HG03565 (cell line): ENCODE measurements around the gene C2orf72.
"Not testable (repeated sequence)": the region's sequence is repeated elsewhere in the genome, so short reads cannot be mapped to it uniquely, and the experiment has no call there.

ENCODE experiments used
- ATAC-seq: cut with Tn5 transposase; IDR thresholded peaks from one replicate; pipeline ENCODE4 v1.9.1; 2021; ENCODE audit warnings: mild to moderate bottlenecking, moderate library complexity; ENCODE audit not compliant: unreplicated experiment

Gene C2orf72

GRCh38 chr2:231067531-231067930 lies 30.2 kb downstream of the C2orf72 start:
- ATAC-seq, result not testable (repeated sequence)

GRCh38 chr2:231068525-231069222 lies 31.4 kb downstream of the C2orf72 start:
- ATAC-seq, result no peak

GRCh38 chr2:231069379-231070054 lies 32.2 kb downstream of the C2orf72 start:
- no peak for ATAC-seq

- no peak for ATAC-seq
Observed at GRCh38 chr2:231084565-231084964, 47.2 kb downstream of the C2orf72 start.

GRCh38 chr2:231088754-231089153 lies 51.4 kb downstream of the C2orf72 start:
- ATAC-seq, result no peak

GRCh38 chr2:231093933-231094332 lies 56.6 kb downstream of the C2orf72 start:
- ATAC-seq, result no peak

GRCh38 chr2:231094736-231095346 lies 57.5 kb downstream of the C2orf72 start:
- no peak for ATAC-seq
